Panc1 (cell line): Measurements from ENCODE around the gene TRAPPC14.

Source experiments
- POLR2AphosphoS5 ChIP-seq: IDR thresholded peaks from 2 replicates; pipeline ENCODE4 v1.6.1; 2012; ENCODE audit warnings: mild to moderate bottlenecking, low read depth, low read length, moderate library complexity
- SIN3A ChIP-seq: IDR thresholded peaks from 2 replicates; pipeline ENCODE4 v1.6.1; 2012; ENCODE audit warnings: low read depth, mild to moderate bottlenecking, low read length, moderate library complexity, borderline replicate concordance; ENCODE audit not compliant: insufficient read depth
- TCF7L2 ChIP-seq: IDR thresholded peaks from 2 replicates; pipeline ENCODE4 v1.6.1; 2011; ENCODE audit warnings: mild to moderate bottlenecking, low read depth, low read length, inconsistent platforms
- TF ChIP-seq, protein P1 (sequence below): fragments of 450-650 bp; IDR thresholded peaks from 2 replicates; pipeline ENCODE4 v1.5.1; 2017; ENCODE audit warnings: mild to moderate bottlenecking

DNA sequence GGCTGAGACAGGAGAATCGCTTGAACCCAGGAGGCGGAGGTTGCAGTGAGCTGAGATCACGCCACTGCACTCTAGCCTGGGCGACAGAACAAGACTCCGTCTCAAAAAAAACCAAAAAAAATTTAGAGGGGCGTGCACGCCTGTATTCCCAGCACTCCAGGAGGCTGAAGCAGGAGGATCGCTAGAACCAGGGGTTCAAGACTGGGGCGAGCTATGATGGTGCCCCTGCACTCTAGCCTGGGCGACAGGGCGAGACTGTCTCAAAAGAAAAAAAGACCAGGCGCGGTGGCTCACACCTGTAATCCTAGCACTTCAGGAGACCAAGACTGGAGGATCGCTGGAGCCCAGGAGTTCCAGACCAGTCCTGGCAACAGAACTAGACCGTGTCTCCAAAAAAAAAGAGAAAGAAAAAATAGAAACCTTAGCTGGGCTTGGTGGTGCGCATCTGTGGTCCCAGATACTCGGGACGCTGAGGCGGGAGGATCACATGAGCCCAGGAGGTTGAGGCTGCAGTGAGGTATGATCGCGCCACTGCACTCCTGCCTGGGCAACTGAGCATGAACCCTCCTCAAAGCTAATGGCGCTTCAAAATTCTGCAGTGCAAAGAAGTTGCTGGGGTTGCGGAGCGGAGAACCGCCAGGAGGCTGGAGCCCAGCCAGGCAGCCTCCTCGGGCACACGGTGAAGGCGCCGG is 32.1 kb downstream of the TRAPPC14 start:
- TF ChIP-seq, protein P1, sequence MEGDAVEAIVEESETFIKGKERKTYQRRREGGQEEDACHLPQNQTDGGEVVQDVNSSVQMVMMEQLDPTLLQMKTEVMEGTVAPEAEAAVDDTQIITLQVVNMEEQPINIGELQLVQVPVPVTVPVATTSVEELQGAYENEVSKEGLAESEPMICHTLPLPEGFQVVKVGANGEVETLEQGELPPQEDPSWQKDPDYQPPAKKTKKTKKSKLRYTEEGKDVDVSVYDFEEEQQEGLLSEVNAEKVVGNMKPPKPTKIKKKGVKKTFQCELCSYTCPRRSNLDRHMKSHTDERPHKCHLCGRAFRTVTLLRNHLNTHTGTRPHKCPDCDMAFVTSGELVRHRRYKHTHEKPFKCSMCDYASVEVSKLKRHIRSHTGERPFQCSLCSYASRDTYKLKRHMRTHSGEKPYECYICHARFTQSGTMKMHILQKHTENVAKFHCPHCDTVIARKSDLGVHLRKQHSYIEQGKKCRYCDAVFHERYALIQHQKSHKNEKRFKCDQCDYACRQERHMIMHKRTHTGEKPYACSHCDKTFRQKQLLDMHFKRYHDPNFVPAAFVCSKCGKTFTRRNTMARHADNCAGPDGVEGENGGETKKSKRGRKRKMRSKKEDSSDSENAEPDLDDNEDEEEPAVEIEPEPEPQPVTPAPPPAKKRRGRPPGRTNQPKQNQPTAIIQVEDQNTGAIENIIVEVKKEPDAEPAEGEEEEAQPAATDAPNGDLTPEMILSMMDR: no peak
- TF ChIP-seq POLR2AphosphoS5: no peak
- no peak for TF ChIP-seq TCF7L2
- no peak for TF ChIP-seq SIN3A
